Nucleus accumbens (tissue), 56 donors: Measurements from ENCODE around the gene SELENOM.
A peak's percentile ranks its signal among the peaks of the same experiment; 100 is the strongest.

ENCODE experiments used
- DNase-seq, 56 donors: peaks; one replicate each; lab custom pipeline; 2025; lab: John Stamatoyannopoulos, UW

Gene SELENOM, protein sequence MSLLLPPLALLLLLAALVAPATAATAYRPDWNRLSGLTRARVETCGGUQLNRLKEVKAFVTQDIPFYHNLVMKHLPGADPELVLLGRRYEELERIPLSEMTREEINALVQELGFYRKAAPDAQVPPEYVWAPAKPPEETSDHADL

DNA sequence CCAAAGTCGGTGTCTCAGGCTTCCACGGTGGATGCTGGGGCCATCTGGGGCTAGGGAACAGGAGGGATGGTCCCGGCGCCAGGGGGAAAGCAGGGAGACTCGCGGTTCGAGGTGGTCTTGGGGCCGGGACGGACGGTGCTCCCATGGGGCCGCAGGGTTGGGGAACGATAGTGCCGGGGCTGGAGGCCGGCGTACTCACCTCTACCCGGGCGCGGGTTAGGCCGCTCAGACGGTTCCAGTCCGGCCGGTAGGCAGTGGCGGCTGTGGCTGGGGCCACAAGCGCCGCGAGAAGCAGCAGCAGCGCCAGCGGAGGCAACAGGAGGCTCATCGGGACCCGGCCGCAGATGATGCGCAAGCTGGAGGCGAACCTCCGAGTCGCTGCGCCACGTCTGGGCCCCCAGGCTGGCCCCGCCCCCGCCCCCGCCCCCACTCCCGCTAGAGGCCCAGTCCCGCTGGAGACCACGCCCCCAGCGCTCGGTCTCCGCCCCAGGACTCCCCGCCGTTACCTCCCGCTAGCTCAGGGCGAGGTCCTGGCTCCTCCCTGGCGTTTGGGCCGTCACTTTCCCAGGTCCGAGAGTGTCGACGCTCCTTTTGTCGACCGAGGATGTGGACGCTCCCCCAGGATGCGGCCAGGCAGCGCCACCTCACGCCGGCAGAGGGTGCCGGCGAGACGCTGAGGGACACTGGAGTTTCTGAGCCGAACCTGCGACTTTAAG lies at the start of gene SELENOM:
TSS of gene SELENOM (minus strand) at position 391 of the 716 bp plus-strand sequence. CDS start at position 328, 63 bp downstream.
- DNase-seq, result peak; percentile 17 to 95 (median 84)

DNA sequence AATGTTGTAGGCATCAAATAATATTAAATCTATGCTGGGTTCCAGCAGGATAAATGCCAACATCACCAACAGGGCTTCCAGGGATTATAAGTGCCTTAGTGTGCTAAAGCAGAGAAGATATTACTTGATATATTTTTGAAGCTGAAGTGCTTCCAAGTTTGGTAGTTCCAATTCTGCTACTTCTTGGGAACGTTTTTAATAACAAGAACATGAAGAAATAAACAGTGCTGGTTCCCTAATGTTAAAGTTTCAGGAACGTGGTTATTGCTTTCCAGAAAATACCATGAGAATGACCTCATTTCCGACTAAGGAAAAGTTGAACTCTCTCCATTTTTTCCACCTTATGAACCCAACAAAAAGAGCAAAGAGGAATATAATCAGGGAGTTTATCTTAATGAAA lies 48.1 kb upstream of the SELENOM start:
- no peak for DNase-seq

DNA sequence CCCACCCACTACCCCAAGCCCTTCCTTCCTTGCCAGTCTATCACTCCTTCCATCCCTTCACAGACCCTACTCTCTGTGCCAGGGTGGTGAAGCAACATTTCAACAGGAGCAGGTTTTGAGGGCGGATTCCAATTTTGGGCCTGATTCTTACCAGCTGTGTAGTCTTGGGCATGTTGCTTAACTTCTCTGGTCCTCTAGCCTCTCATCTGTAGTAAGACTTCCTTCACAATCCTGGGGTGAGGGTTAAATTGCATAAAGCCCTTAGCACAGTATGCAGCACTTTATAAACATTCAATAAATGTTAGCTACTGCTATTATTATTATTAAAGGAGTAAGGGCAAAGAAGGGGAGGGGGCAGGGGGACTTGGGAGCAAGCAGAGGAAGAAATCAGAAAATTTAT lies 47.6 kb upstream of the SELENOM start:
- no peak for DNase-seq

DNA sequence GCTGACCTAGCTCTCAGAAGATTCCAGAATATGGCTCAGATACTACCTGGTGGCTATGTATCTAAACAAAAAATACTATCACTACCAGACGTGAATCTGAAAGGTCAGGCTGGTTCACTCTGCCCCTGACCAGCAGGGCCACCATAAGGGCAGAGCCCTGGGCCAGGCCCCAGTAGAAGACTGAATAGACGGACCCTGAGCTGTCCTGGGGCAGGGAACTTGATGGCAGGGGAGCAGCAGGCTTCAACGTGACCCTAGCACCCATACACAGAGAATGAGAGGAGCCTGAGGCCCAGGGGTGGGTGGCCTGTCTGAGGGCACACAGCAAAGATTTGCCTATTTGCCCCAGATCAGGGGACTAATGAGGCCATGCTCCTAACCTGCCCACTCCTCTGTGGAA lies 46.0 kb upstream of the SELENOM start:
- DNase-seq, result no peak

DNA sequence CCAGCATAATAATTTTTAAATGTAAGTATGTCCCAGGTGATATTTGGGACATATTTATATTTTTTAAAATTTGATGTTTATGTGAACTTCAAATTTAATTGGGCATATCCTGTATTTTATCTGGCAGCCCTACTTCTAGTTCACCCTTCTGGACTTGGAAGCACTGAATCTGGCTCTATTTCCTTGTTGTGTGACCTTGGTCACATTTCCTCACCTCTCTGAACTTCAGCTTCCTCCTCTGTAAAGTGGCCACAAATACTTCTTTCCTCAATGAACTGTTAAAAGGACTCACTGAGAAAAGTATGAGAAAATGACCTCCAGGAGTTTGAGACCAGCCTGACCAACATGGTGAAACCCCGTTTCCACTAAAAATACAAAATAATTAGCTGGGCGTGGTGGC lies 44.5 kb upstream of the SELENOM start:
- DNase-seq, result no peak

DNA sequence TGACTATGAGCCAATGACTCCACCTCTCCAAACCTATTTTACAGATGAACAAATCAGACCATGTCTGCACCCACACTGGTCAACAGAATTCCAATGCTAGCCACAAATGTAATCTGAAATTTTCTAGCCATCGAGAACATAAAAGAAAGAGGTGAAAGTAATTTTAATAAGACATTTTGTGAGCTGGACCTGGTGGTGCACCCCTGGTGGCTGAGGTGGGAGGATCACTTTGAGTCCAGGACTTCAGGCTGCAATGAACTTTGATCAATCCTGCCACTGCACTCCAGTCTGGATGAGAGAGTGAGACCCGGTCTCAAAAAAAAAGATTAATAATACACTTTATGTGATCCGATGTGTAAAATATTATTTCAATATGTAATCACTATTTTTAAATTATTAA lies 43.2 kb upstream of the SELENOM start:
- no peak for DNase-seq

DNA sequence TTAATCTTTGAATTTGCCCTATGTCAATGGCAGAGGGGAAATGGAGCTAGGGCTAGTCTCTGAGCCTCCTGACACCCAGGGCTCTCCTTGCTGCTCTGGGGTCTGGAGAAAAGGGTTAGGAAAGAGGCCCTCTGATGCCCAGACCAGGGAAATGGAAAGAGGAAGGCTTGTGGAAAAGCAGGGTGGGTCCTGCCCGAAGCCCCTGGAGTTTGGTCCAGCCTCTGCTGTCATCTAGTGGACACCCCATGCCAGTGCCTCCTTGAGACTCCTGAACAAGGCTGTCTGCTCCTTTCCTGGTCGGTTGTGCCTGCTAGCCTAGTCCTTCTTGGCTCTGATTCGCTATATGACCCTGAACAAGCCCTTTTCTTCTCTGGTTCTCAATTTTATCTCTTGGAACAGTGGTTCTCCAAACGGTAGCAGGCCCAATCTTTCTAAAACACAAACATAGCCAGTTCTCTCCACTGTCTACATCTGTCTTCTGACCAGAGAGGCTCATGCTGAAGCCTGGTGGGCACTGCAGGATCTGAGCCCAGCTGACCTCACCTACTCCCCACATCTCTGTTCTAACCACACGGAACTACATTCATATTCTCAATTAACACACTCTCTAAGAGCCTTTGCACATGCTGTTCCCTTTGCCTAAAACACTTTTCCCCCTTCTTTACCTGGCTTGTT lies 41.7 kb upstream of the SELENOM start:
- DNase-seq, result peak in 48 of 56 donors; percentile 6 to 78 (median 44)

DNA sequence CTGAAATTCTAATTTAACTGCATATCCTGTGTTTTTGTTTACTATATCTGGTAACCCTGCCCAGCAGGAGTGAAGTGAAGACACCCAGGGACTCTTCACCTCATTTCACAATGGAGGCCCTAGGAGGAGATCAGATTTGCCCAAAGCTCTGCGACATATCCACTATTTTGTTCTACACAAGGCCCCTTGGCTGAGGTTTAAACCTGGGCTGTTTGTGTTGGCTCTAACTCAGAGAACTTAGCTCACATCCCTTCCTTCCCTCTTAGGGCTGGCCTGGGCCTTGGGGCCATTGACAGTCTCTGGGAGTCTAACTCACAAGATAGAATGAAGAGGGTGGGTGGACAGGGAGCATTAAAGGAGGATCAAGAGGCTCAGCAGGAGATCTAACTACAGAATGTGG lies 41.1 kb upstream of the SELENOM start:
- DNase-seq, result no peak

DNA sequence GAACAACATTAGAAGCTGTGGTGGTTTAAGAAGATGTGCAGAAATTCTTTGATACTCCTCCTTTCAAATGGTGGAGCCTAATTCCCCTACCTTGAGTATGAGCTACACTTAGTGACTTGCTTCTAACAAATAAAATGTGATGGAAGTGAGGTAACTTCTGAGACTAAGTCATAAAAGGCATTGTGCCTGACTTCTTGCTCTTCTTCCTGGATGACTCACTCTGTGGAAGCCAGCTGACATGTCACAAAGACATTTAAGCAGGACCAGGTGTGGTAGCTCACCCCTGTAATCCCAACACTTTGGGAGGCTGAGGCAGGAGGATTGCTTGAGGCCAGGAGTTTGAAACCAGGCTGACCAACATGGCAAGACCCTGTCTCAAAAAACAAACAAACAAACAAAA lies 36.9 kb upstream of the SELENOM start:
- no peak for DNase-seq

DNA sequence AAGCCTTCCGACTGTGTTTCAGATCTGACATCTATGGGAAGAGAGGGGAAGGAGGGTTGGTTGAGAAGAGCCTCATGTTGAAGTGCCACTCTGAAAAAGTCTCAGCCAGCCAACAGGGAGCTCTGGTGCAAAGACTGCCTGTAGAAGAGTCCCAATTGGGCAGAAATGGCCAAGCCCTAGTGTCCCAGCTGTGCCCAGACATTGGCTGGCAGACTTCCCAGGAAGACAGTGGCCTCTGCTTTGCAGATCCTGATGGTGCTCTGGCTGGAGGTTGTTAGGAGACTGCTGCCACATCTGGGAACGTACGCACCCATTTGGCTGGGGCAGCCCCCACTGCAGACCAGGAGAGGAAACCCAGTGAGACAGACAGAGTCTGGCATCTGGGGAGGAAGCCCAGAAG lies 36.2 kb upstream of the SELENOM start:
- DNase-seq, result peak in 10 of 56 donors; percentile 3 to 38 (median 18)

DNA sequence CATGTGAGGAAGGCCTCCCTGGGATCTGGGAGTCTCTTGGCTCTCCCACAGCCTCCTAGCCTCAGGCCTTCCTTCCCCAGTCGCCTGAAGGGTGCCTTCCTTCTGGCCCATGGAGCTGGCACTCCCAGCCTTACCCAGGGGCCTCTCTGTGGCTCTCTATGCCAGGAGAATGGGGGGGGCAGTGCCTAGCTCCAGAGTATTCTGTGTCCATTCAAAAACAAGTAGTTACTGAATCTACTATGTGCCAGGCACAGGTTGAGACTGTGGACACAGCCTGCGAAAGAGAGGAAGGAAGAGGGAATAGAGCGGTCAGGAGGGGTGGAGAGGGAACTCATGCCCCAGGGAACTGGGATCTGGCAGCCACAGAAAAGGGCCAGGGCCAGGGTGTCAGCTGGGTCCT lies 35.7 kb upstream of the SELENOM start:
- DNase-seq, result no peak

DNA sequence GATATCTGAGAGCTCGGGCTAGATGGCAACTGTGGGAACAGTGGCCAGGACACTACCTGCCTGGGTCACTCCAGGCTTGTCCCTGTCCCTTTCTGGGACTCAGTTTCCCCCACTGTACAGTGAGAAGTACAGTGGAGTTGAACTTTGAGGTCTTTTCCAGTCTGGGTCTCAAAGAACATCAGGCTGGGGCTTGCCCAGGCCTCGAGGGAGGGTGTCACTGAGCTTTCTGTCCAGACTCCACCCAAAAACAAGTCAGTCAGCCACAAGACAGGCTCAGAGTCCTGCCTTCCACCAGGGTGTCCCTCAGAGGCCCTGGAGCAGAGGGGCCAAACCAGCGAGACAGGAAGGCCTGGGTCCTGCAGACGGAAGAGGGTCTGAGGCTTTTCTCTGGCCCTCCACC lies 34.9 kb upstream of the SELENOM start:
- no peak for DNase-seq

DNA sequence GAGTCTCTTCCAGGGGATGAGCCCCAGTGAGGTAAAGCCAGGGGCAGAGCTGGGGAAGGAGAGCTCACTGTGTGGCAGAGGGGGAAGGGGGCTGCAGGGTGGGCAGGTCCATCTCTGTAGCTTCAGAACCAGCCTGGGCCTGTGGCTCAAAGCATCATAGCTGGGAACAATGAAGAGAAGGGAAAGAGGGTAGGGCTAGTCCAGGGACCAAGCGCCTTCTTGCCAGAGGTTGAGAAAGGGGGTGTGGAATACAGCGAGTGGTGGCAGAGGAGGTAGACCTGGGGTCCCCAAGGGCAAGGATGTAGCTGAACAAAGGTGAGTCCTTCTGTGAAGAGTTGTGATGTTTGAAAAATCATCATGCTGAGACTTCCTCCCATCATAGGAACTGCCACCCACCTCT lies 34.2 kb upstream of the SELENOM start:
- no peak for DNase-seq

DNA sequence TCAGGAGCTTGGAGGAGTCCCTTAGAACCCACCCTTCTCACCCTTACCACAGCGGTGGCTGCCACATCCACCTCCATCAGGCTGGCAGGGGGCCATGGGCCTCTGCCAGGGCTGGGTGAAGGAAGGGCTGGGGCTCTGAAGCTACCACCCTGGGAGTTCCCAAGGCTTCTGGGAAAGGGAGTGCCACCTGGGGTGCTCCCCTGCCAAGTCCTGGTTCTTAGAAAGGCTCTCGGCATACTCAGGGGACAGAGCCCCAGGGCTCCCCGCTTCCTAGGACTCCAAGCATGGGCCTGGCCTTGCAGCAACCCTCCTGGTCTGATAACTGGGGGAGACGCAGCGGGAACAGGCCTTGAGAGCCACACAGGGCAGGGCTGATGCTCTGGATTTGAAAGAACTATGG lies 33.4 kb upstream of the SELENOM start:
- DNase-seq, result no peak

DNA sequence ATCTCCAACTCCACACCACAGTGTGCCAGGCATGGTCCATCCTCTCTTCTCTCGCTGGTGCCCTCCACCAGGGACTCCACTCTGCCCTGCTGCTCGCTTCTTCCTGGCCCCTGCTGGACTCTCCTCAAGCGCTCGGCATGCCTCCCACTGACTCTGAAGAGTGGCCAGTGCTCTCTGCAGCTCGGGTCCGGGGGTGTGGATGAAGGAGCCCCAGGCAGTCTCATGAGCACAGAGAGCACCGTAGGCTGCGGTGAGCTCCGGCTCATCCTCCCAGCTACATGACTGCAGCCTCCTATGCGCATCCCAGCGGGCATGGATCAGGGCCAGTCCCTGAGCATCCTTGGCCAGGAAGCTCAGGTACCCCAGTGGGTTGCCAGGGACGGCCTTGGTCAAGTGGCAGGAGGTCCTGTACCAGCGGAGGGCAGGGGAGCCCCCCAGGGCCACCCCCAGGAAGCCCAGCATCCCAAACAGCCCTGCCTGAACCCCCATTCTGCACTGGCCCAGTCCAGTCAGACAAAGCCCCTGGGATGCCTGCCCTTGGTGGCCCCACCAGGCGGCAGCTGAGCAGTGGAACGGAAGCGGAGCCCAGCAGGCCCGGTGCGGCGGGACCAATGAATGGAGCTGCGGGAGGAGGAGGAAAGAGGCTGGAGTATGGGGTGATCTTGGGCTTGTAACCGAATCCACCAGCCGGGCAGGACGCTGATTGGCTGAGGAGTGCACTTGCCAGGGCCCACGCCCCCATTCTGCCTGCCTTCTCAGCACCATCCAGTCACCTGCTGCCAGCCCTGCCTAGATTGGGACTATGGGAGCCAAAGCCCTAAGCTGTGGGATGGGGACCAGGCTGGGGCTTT lies 32.7 kb upstream of the SELENOM start, which contains the start of gene PLA2G3:
TSS of gene PLA2G3 (minus strand) at position 643 of the 851 bp plus-strand sequence. CDS start at position 489, 154 bp downstream.
- no peak for DNase-seq

DNA sequence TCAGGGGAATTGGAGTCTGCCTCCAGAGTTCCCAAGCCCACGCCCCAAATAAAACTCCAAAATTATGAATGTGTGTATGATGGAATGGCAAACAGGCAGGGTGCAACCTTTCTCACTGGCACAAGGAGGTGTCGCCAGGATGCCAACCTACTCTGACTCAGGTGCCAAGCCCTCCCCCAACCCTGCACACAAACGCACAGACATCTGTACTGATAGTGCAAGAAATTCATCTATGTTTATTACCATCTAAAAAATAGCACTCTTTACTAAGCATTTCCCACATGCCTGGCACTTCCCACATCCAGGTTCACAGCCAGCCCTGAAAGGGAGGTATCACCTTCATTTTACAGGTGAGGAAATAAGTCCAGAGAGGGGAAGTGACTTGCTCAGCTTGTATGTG lies 31.7 kb upstream of the SELENOM start:
- DNase-seq, result no peak

DNA sequence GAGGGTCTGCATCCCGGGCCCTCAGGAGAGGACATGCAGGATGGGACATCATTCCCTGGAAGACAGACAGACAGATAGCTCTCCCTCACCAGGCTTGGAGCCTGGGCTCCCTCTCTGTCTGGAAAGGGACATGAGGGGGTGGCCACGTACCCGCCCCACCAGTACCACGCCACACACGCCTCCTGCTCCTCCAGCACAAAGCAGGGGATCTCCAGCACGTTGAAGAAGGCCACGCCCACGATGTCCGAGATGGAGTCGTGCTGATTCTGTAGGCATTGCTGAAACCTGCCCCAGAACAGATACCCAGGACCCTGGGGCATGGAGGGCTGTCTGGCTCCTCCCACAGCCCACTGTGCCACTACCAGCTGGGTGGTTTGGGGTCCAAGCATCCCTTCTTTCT lies 30.8 kb upstream of the SELENOM start:
- DNase-seq, result no peak

DNA sequence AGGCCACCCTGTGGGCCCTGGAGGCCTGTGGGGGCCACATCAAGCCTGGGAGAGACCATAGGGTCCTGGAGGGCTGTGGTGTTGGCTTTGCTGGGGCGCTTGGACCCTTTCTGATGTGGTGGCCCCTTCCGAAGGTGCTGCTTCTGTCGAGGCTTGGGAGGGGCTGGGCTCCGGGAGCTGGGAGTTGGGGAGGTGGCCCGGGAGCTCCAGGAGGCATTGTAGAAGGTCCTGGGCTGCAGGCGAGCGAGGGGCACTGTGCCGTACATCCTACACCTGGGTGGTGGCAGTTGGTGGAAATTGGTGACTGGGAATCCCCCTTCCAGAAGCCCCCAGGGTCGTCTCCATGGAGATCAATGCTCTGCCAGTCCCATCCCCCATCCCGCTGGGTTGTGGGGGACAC lies 30.4 kb upstream of the SELENOM start:
- DNase-seq, result no peak

DNA sequence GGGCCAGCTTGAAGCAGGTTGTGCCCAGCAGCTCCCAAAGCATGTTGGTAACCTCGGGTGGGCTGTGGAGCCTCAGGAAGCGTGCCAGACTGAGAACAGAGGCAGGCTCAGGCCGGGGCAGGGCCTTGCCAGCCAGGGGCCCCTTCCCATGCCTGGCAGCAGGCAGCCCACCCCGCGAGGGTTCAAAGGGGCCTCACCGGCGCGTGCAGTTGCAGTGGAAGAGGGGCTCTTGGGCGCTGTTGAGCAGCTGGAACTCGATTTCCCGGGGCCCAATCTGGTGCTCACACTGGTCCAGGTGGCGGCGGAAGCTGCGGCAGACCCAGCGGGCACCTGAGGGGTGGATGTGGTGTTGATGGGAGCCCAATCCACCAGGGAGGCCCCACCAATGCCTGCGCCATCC lies 29.3 kb upstream of the SELENOM start:
- no peak for DNase-seq

DNA sequence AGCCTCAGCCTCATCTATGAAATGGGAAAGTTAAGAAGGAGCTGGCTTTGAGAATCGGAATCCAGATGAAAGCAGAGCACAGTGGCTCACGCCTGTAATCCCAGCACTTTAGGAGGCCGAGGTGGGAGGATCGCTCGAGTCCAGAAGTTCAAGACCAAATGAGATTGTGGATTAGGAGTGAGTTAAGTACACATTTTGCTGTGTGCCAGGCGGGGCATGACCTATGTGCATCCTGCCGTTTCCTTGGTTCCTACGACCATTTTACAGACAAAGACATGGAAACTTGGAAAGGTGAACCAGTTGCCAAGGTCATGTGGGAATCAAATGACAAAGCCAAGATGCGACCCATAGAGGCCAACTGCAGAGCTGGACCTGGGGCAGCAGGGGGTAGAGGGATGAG lies 28.8 kb upstream of the SELENOM start:
- no peak for DNase-seq

DNA sequence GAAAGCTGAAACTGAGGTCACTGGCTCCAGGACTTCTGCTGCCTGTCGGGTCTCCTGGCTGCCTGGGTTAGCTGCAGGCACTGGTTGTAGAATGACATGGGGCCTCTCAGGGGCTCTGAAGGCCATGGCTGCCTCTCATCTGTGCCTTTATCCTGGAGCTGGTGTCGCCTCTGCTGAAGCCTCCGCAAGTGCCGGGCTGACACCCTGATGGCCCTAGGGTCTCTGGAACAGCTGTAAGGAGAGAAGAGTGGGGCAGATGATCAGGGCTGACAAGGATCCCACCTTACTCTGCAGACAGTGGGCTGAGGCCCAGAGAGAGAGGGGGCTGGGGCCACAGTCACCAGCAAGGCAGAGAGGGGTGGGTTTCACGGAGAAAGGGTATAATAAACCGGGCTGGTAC lies 28.3 kb upstream of the SELENOM start:
- DNase-seq, result no peak
